Cardiac fibroblast (primary cell): Measurements from ENCODE around the gene NPAS3.

Experiments used
- DNase-seq, 2 donors: peaks; one replicate each; pipeline versions ENCODE4 v3.0.0 to v3.0.0-alpha.2; 2010; ENCODE audit warnings: low read depth in 2 of 2
- H3K4me3 ChIP-seq, 2 donors: replicated peaks in 1 of 2; 1 replicate in 1 of 2; 2 replicates in 1 of 2; pipeline ENCODE4 v1.5.1; 2011; ENCODE audit warnings: low read depth in 2 of 2, low read length in 2 of 2, mild to moderate bottlenecking in 2 of 2, moderate library complexity in 1 of 2
- TF ChIP-seq, protein P1 (sequence below): IDR thresholded peaks from one replicate; pipeline ENCODE4 v1.5.1; 2011; ENCODE audit warnings: low read depth, mild to moderate bottlenecking, low read length, inconsistent platforms

Gene NPAS3

DNA sequence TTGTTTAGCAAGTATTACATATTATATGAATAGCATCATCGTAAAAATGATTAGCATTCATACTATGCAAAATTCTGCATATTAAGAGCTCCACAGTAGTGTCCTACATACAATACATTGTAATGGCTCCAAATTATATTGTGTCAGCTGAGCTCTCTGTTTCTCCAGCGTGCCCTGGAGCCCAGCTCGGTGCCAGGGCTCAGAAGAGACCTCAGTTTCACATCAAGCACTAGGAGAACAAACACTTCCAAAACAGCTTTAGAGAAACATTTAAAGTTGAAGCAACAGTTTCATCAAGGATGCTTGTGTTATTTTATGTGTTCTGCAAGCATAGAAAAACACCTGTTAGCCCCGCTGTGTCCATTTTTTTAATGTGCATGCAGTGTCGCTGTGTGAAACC is 555.3 kb downstream of the NPAS3 start:
- H3K4me3 ChIP-seq: no peak overlapping the region
- TF ChIP-seq, protein P1, sequence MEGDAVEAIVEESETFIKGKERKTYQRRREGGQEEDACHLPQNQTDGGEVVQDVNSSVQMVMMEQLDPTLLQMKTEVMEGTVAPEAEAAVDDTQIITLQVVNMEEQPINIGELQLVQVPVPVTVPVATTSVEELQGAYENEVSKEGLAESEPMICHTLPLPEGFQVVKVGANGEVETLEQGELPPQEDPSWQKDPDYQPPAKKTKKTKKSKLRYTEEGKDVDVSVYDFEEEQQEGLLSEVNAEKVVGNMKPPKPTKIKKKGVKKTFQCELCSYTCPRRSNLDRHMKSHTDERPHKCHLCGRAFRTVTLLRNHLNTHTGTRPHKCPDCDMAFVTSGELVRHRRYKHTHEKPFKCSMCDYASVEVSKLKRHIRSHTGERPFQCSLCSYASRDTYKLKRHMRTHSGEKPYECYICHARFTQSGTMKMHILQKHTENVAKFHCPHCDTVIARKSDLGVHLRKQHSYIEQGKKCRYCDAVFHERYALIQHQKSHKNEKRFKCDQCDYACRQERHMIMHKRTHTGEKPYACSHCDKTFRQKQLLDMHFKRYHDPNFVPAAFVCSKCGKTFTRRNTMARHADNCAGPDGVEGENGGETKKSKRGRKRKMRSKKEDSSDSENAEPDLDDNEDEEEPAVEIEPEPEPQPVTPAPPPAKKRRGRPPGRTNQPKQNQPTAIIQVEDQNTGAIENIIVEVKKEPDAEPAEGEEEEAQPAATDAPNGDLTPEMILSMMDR: no peak
- DNase-seq: no peak

DNA sequence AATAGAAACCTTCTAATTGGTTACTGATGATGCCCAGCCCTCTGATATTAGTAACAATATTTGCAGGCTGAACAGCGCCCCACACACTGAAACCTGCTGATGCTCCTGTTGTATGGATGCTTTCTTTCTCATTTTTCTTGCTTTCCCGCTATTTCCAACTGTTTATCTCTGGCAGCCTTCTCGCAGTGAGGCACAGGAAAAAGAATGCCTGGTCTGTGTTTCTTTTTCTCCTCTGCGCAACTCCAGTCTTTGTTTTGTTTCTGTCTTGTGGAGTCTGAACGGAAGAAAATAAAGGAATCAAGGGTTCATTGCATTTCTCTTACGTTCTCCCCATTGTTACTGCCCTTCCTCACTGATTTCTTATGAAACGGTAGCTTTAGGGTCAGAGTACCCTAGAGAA is 561.0 kb downstream of the NPAS3 start:
- TF ChIP-seq, protein P1: no peak
- peak overlapping the region in 1 of 2 donors; percentile 38 for H3K4me3 ChIP-seq
- peak in 1 of 2 donors; percentile 30 for DNase-seq

DNA sequence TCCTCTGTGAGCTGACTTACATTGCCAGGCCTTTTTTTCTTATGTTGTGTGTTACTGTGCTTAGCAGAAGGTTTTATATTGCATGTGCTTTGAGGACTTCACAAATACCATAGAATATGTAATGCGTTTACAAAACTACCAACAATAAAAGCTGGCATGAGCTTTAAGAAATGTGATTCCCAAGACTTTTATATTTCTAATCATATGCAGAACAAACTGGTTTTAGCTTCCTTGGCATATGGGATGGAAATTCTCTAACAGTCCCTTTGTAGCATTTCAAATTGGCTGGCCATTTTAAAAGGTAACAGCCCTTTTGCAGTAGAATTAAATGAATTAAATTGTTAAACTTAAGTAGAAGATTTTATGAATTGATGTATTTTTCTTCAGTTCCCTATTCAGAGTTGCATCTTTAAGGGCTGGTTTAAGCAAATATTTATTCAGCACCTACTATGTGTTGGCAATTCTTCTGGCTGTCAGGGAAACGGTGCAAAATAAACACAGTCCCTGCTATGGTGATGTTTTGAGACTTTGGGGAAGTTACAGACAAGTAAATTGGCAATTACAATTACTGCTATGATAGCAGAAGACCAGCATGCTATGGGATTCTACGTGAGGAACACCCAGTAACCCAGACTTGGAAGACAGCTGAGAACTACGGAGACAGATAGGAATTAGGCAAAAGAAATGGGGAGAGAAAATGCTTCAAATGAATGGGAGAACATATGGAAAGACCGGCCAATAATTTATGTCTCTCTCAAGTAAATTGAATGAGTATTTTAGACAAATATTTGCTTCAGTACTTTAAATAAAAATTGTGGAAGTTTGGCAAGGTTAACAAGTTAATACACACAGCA is 565.8 kb downstream of the NPAS3 start:
- TF ChIP-seq, protein P1: no peak
- no peak overlapping the region for H3K4me3 ChIP-seq
- no peak for DNase-seq

DNA sequence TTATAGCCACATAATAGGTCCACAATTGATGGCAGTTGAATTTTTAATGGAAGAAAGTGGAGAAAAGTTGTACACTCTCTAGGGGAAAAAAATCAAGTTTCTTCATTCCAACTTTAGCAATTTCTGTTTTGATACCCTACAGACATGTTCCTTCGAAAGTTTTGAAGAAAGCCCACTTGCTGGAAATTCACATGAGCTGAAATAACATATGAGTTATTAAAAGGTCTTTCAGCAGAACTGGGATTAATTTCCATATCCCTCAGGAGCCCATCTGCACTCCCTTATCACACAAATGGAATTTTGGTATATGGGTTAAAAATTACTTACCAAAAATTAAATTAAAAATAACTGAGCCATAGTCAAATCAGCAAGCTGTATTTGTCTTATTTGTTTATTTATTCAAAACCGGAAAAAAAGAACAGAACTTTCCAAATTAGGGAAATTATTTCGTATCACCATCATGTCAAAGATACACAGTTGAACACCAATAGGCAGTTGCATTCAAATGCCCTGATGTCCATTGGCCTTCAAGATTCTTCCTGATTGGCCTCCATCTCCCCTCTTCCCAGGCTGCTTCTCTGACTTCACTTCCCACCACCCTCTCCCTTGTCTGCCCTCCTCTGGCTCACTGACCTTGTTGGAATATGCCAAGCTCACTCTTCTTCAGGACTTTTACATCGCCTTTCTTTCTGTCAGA is 566.7 kb downstream of the NPAS3 start:
- no peak for DNase-seq
- TF ChIP-seq, protein P1: no peak
- no peak overlapping the region for H3K4me3 ChIP-seq

DNA sequence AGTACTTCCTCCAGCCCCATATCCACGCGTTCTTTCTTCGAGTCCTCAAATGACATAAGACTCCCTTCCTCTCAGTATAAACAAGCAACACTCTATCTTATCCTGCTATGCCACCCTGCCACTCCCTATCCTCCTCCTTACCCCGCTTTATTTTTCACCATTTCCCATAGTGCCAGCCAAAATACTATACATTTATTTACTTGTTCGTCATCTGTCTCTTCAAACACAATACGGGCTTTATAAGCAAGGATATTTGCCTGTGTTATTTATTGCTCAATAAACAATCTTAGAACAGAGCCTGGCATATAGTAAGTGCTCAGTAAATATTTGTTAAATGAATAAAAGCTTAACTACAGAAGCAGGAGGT is 567.3 kb downstream of the NPAS3 start:
- no peak for DNase-seq
- TF ChIP-seq, protein P1: no peak
- no peak overlapping the region for H3K4me3 ChIP-seq

DNA sequence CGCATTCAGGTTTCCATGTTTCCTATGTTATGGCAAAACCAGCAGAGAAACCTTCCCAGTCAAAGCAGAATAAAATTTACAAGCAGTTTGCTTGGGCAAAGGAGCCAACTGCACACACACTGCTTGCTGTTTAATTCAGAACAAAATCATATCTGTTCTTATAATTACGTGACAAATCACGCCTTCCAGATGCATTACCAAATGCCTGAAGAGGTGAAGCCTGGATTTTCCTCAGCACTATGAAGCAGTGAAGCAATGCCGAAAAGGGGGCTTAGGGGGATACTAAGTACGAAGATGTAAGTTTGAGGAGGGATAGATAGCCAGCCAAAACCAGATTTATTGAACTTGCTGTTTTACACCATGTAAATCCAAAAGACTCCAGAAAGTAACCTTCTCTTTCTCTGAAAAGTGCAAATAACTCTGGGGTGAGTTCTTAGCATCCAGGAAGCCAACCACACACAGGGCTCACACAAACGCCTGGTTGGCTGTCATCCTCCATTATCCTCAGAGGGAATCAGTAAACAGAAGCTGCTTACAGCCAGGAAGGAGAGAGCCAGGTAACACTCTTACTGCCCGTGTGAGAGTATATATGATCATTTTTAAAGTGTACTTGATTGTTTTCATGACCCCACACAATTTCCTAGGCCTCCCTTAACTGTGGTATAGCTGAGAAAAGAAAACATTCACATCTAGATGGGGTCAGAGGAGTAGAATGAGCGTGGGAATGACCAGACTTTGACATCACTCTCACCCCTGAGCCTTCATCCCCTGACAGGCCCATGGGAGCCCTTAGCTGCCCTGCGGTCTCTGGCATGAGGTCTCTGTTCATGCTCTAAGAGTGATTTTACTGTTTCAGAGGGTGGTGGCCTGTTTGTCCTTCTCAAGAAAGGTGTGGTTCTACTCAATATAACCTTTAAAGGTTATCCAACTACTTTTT is 569.7 kb downstream of the NPAS3 start:
- peak in 1 of 2 donors; percentile 64 for DNase-seq
- TF ChIP-seq, protein P1: no peak
- no peak overlapping the region for H3K4me3 ChIP-seq
